Astrocyte of the spinal cord (primary cell): ENCODE measurements around the gene SYNPO2.

ENCODE experiments used
- DNase-seq: peaks from one replicate; pipeline ENCODE4 v3.0.0; 2011; ENCODE audit warnings: low read depth, low spot score
- H3K4me3 ChIP-seq: 2 replicates; pipeline ENCODE4 v1.5.1; 2011; ENCODE audit warnings: low read depth, mild to moderate bottlenecking, low read length, moderate library complexity
- CTCF ChIP-seq: IDR thresholded peaks from 2 replicates; pipeline ENCODE4 v1.5.1; 2012; ENCODE audit warnings: low read depth, mild to moderate bottlenecking, low read length, inconsistent platforms
- in situ Hi-C: cut with HindIII; loops from 2 replicates; pipeline ENCODE4 v1.10.0; 2017; ENCODE audit warnings: low sequenced_read_pairs

The SYNPO2 gene

GRCh38 chr4:118888666-118889311 lies at the start of gene SYNPO2:
TSS of gene SYNPO2 (plus strand) at chr4:118888854. CDS start at chr4:118889037, 183 bp downstream.
- H3K4me3 ChIP-seq: peak within 1 kb of the TSS; percentile 53
- peak; percentile 90 for DNase-seq
- in situ Hi-C loops: no loop called here
- no peak for TF ChIP-seq CTCF

- no peak for TF ChIP-seq CTCF
- no peak for DNase-seq
- in situ Hi-C loops: no loop called here
- no peak overlapping the region for H3K4me3 ChIP-seq
Observed at GRCh38 chr4:118839221-118839927, 49.3 kb upstream of the SYNPO2 start.

GRCh38 chr4:118842055-118842454 lies 46.6 kb upstream of the SYNPO2 start:
- peak; percentile 73 for DNase-seq
- no peak overlapping the region for H3K4me3 ChIP-seq
- TF ChIP-seq CTCF: no peak
- in situ Hi-C loops: no loop called here

- no peak for TF ChIP-seq CTCF
- H3K4me3 ChIP-seq: no peak overlapping the region
- no peak for DNase-seq
- in situ Hi-C loops: no loop called here
Observed at GRCh38 chr4:118843237-118843636, 45.4 kb upstream of the SYNPO2 start.

- in situ Hi-C loops: no loop called here
- no peak for DNase-seq
- H3K4me3 ChIP-seq: no peak overlapping the region
- TF ChIP-seq CTCF: no peak
Observed at GRCh38 chr4:118845552-118846050, 43.1 kb upstream of the SYNPO2 start.

- in situ Hi-C loops: no loop called here
- no peak for TF ChIP-seq CTCF
Observed at GRCh38 chr4:118846979-118847378, 41.7 kb upstream of the SYNPO2 start.

More at GRCh38 chr4:118846979-118847378, 41.7 kb upstream of the SYNPO2 start:
- DNase-seq: no peak
- no peak overlapping the region for H3K4me3 ChIP-seq
